ENCODE data around the gene EPN3.

Gene EPN3

GRCh38 chr17:50529849-50530248 lies 2.7 kb upstream of the EPN3 start:
- no peak overlapping the region for H2BK15ac ChIP-seq (ENCODE audit: low read depth, poor library complexity, severe bottlenecking)
- H3K14ac ChIP-seq (ENCODE audit: low read length in 2 of 2), result no peak overlapping the region
- no peaks in the 10 kb centered on the region for H3K79me1 ChIP-seq (replicated peaks; ENCODE audit: low read length, poor library complexity, severe bottlenecking)
- H2BK120ac ChIP-seq (ENCODE audit: low read depth, low read length), result no peak overlapping the region
- no peaks in the 10 kb centered on the region for H3K9me3 ChIP-seq (ENCODE audit: control insufficient read depth, low read length)
- H4K91ac ChIP-seq (ENCODE audit: low read length), result no peak overlapping the region
- H2BK12ac ChIP-seq (ENCODE audit: low read length in 2 of 2), result no peak overlapping the region
- H3K27ac ChIP-seq (ENCODE audit: low read length, poor library complexity, severe bottlenecking), result no peak overlapping the region
- H3K4me3 ChIP-seq (ENCODE audit: insufficient read depth in 1 of 2, low read depth in 1 of 2, low read length in 2 of 2), result no peak overlapping the region
- H3K18ac ChIP-seq (ENCODE audit: low read depth in 1 of 2, low read length in 2 of 2), result no peak overlapping the region
- H3K4ac ChIP-seq (ENCODE audit: low read depth in 1 of 2, low read length in 2 of 2), result no peak overlapping the region
- H2AFZ ChIP-seq (ENCODE audit: low read depth, low read length), result no peak overlapping the region
- WGBS, result 91% methylated on average over 7 of the region's 7 CpGs
- H2AK5ac ChIP-seq (ENCODE audit: low read length, severe bottlenecking), result no peak overlapping the region
- no peak overlapping the region for H3K23ac ChIP-seq (ENCODE audit: low read length in 2 of 2)
- H3K9ac ChIP-seq (ENCODE audit: low read length), result no peak overlapping the region
- peaks cover 36 to 69% of the 10 kb centered on the region in 2 experiments for H3K27me3 ChIP-seq (ENCODE audit: control insufficient read depth in 1 of 2, insufficient read depth in 1 of 2, low read length in 2 of 2)
- no peak for DNase-seq
- H3K4me1 ChIP-seq (ENCODE audit: control insufficient read depth, insufficient read depth, low read depth, low read length), result peaks cover 36% of the 10 kb centered on the region
- no peak overlapping the region for H2BK5ac ChIP-seq (ENCODE audit: low read depth, low read length, poor library complexity, severe bottlenecking)
- no peaks in the 10 kb centered on the region for H3K36me3 ChIP-seq (ENCODE audit: control insufficient read depth in 1 of 2, insufficient read depth in 2 of 2, low read depth in 1 of 2, low read length in 2 of 2)
- no peak overlapping the region for H3K4me2 ChIP-seq (ENCODE audit: low read length, poor library complexity, severe bottlenecking)
- no peak overlapping the region for H4K8ac ChIP-seq (ENCODE audit: low read length)

GRCh38 chr17:50531428-50532025 lies 1.0 kb upstream of the EPN3 start:
- no peak overlapping the region for H2BK5ac ChIP-seq (ENCODE audit: low read depth, low read length, poor library complexity, severe bottlenecking)
- H3K23ac ChIP-seq (ENCODE audit: low read length in 2 of 2), result no peak overlapping the region
- no peak overlapping the region for H2AFZ ChIP-seq (ENCODE audit: low read depth, low read length)
- no peak overlapping the region for H2BK120ac ChIP-seq (ENCODE audit: low read depth, low read length)
- no peak overlapping the region for H4K91ac ChIP-seq (ENCODE audit: low read length)
- no peak overlapping the region for H2AK5ac ChIP-seq (ENCODE audit: low read length, severe bottlenecking)
- no peaks in the 10 kb centered on the region for H3K36me3 ChIP-seq (ENCODE audit: control insufficient read depth in 1 of 2, insufficient read depth in 2 of 2, low read depth in 1 of 2, low read length in 2 of 2)
- 75% methylated on average over 6 of the region's 6 CpGs for WGBS
- H3K4me2 ChIP-seq (ENCODE audit: low read length, poor library complexity, severe bottlenecking), result no peak overlapping the region
- H2BK15ac ChIP-seq (ENCODE audit: low read depth, poor library complexity, severe bottlenecking), result peak overlapping the region; percentile 64
- H3K27ac ChIP-seq (ENCODE audit: low read length, poor library complexity, severe bottlenecking), result no peak overlapping the region
- H3K4me1 ChIP-seq (ENCODE audit: control insufficient read depth, insufficient read depth, low read depth, low read length), result peaks cover 36% of the 10 kb centered on the region
- no peak overlapping the region for H3K18ac ChIP-seq (ENCODE audit: low read depth in 1 of 2, low read length in 2 of 2)
- no peak overlapping the region for H3K4me3 ChIP-seq (ENCODE audit: insufficient read depth in 1 of 2, low read depth in 1 of 2, low read length in 2 of 2)
- no peak overlapping the region for H3K9ac ChIP-seq (ENCODE audit: low read length)
- no peaks in the 10 kb centered on the region for H3K79me1 ChIP-seq (replicated peaks; ENCODE audit: low read length, poor library complexity, severe bottlenecking)
- no peaks in the 10 kb centered on the region for H3K9me3 ChIP-seq (ENCODE audit: control insufficient read depth, low read length)
- H3K14ac ChIP-seq (ENCODE audit: low read length in 2 of 2), result no peak overlapping the region
- no peak overlapping the region for H4K8ac ChIP-seq (ENCODE audit: low read length)
- H3K27me3 ChIP-seq (ENCODE audit: control insufficient read depth in 1 of 2, insufficient read depth in 1 of 2, low read length in 2 of 2), result peaks cover 36 to 80% of the 10 kb centered on the region in 2 experiments
- H2BK12ac ChIP-seq (ENCODE audit: low read length in 2 of 2), result no peak overlapping the region
- no peak overlapping the region for H3K4ac ChIP-seq (ENCODE audit: low read depth in 1 of 2, low read length in 2 of 2)
- no peak for DNase-seq

GRCh38 chr17:50533185-50533584 lies 650 bp downstream of the EPN3 start:
- Histone ChIP-seq H2BK12ac (ENCODE audit: low read length in 2 of 2) (no peak overlapping the region), H3K9ac (ENCODE audit: low read length) (no peak overlapping the region), H2AFZ (ENCODE audit: low read depth, low read length) (no peak overlapping the region), H3K4me3 (ENCODE audit: insufficient read depth in 1 of 2, low read depth in 1 of 2, low read length in 2 of 2) (peak overlapping the region in 1 of 2 experiments; percentile 66), H3K14ac (ENCODE audit: low read length in 2 of 2) (no peak overlapping the region), H3K18ac (ENCODE audit: low read depth in 1 of 2, low read length in 2 of 2) (no peak overlapping the region), H2BK120ac (ENCODE audit: low read depth, low read length) (no peak overlapping the region), H3K36me3 (ENCODE audit: control insufficient read depth in 1 of 2, insufficient read depth in 2 of 2, low read depth in 1 of 2, low read length in 2 of 2) (peaks cover 0 to 3% of the 10 kb centered on the region in 2 experiments), H2BK15ac (ENCODE audit: low read depth, poor library complexity, severe bottlenecking) (no peak overlapping the region), H3K4me2 (ENCODE audit: low read length, poor library complexity, severe bottlenecking) (no peak overlapping the region), H3K4me1 (ENCODE audit: control insufficient read depth, insufficient read depth, low read depth, low read length) (peaks cover 28% of the 10 kb centered on the region), H3K4ac (ENCODE audit: low read depth in 1 of 2, low read length in 2 of 2) (no peak overlapping the region), H2AK5ac (ENCODE audit: low read length, severe bottlenecking) (no peak overlapping the region), H4K8ac (ENCODE audit: low read length) (no peak overlapping the region), H2BK5ac (ENCODE audit: low read depth, low read length, poor library complexity, severe bottlenecking) (no peak overlapping the region), H4K91ac (ENCODE audit: low read length) (no peak overlapping the region), H3K23ac (ENCODE audit: low read length in 2 of 2) (no peak overlapping the region), H3K27ac (ENCODE audit: low read length, poor library complexity, severe bottlenecking) (no peak overlapping the region), H3K27me3 (ENCODE audit: control insufficient read depth in 1 of 2, insufficient read depth in 1 of 2, low read length in 2 of 2) (peaks cover 36 to 71% of the 10 kb centered on the region in 2 experiments), H3K79me1 (replicated peaks; ENCODE audit: low read length, poor library complexity, severe bottlenecking) (no peaks in the 10 kb centered on the region), H3K9me3 (ENCODE audit: control insufficient read depth, low read length) (no peaks in the 10 kb centered on the region)
- 14% methylated on average over 5 of the region's 5 CpGs for WGBS
- DNase-seq, result no peak

- no peak overlapping the region for H2BK120ac ChIP-seq (ENCODE audit: low read depth, low read length)
- no peak overlapping the region for H2BK5ac ChIP-seq (ENCODE audit: low read depth, low read length, poor library complexity, severe bottlenecking)
- H3K36me3 ChIP-seq (ENCODE audit: control insufficient read depth in 1 of 2, insufficient read depth in 2 of 2, low read depth in 1 of 2, low read length in 2 of 2), result peaks cover 0 to 3% of the 10 kb centered on the region in 2 experiments
- H3K27ac ChIP-seq (ENCODE audit: low read length, poor library complexity, severe bottlenecking), result no peak overlapping the region
- peak overlapping the region in 1 of 2 experiments; percentile 23 for H3K18ac ChIP-seq (ENCODE audit: low read depth in 1 of 2, low read length in 2 of 2)
- H2AK5ac ChIP-seq (ENCODE audit: low read length, severe bottlenecking), result no peak overlapping the region
- H3K14ac ChIP-seq (ENCODE audit: low read length in 2 of 2), result no peak overlapping the region
- H3K27me3 ChIP-seq (ENCODE audit: control insufficient read depth in 1 of 2, insufficient read depth in 1 of 2, low read length in 2 of 2), result peaks cover 36 to 70% of the 10 kb centered on the region in 2 experiments
- H4K8ac ChIP-seq (ENCODE audit: low read length), result no peak overlapping the region
- H2BK15ac ChIP-seq (ENCODE audit: low read depth, poor library complexity, severe bottlenecking), result no peak overlapping the region
- H2AFZ ChIP-seq (ENCODE audit: low read depth, low read length), result no peak overlapping the region
- peaks cover 29% of the 10 kb centered on the region for H3K4me1 ChIP-seq (ENCODE audit: control insufficient read depth, insufficient read depth, low read depth, low read length)
- peak overlapping the region in 1 of 2 experiments; percentile 66 for H3K4me3 ChIP-seq (ENCODE audit: insufficient read depth in 1 of 2, low read depth in 1 of 2, low read length in 2 of 2)
- H3K79me1 ChIP-seq (replicated peaks; ENCODE audit: low read length, poor library complexity, severe bottlenecking), result no peaks in the 10 kb centered on the region
- peak overlapping the region; percentile 12 for H3K4me2 ChIP-seq (ENCODE audit: low read length, poor library complexity, severe bottlenecking)
- no peaks in the 10 kb centered on the region for H3K9me3 ChIP-seq (ENCODE audit: control insufficient read depth, low read length)
- H3K9ac ChIP-seq (ENCODE audit: low read length), result no peak overlapping the region
- H2BK12ac ChIP-seq (ENCODE audit: low read length in 2 of 2), result peak overlapping the region in 1 of 2 experiments; percentile 11
- H4K91ac ChIP-seq (ENCODE audit: low read length), result peak overlapping the region; percentile 18
- H3K23ac ChIP-seq (ENCODE audit: low read length in 2 of 2), result peak overlapping the region in 1 of 2 experiments; percentile 16
- no peak overlapping the region for H3K4ac ChIP-seq (ENCODE audit: low read depth in 1 of 2, low read length in 2 of 2)
- WGBS, result 4% methylated on average over 17 of the region's 17 CpGs
- DNase-seq, result no peak
These were observed 1.2 kb downstream of the EPN3 start for GRCh38 chr17:50533720-50534148.

Measured in mesenchymal stem cell (in vitro differentiated cells and primary cell).